PFSK-1 (cell line): ENCODE results near the gene CEMIP2.

ENCODE experiments used
- FOXP2 ChIP-seq: optimal IDR thresholded peaks from 2 replicates; pipeline ENCODE3; 2011; ENCODE audit warnings: borderline replicate concordance, control low read depth, inconsistent platforms; ENCODE audit not compliant: insufficient read depth; ENCODE audit errors: extremely low read length, extremely low read depth
- POLR2AphosphoS5 ChIP-seq: IDR thresholded peaks from 2 replicates; pipeline ENCODE4 v1.6.1; 2012; ENCODE audit warnings: low read depth, mild to moderate bottlenecking, control low read depth, low read length, moderate library complexity
- REST ChIP-seq, 2 experiments: IDR thresholded peaks; 2 replicates each; pipeline versions ENCODE4 v1.6.1 to v1.8.0; 2011 to 2012; ENCODE audit warnings: low read depth in 2 of 2, low read length in 2 of 2, control low read depth in 1 of 2, inconsistent platforms in 1 of 2, mild to moderate bottlenecking in 1 of 2, moderate library complexity in 1 of 2; ENCODE audit not compliant: insufficient read depth in 1 of 2
- SIN3A ChIP-seq: IDR thresholded peaks from 2 replicates; pipeline ENCODE4 v1.6.1; 2012; ENCODE audit warnings: mild to moderate bottlenecking, low read length, moderate library complexity, borderline replicate concordance; ENCODE audit not compliant: insufficient read depth
- TAF1 ChIP-seq: IDR thresholded peaks from 2 replicates; pipeline ENCODE4 v1.6.1; 2012; ENCODE audit warnings: low read length, control low read depth, borderline replicate concordance; ENCODE audit not compliant: insufficient read depth

DNA sequence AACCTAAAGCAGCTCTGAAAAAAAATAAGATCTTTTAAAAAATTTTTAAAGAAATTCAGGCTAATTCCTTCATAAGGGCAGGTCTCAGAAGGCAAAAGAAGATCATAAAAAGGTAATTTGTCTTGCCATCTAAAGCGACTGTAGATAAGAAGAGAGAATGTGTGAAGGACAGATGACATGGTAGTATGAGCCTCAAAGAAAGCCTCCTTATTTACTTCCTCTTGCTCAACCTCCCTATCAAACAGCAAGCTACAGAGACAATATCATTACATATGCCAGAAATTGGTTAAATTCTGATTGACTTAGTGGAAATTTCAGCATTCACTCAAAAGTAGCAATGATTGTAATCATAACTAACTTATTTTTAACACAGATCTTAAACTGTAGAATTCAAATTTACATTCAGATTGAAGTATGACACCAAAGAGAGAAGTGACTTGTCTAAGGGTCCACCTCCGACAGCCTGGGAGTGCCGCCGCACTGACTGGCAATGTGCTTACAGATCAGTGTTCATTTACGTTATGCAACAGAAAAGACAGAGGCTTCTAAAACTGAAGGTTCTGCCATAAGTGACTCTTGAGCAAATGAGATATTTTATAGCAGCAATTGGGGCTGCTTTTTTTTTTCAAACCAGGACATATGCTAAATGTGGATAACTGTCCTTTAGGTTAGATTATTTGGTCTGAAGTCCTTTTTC lies 132.0 kb downstream of the CEMIP2 start:
- TF ChIP-seq POLR2AphosphoS5 (no peak), TAF1 (no peak), SIN3A (no peak), REST (IDR thresholded peaks at IDR 0.05; ENCODE audit: insufficient read depth in 1 of 2, low read depth in 2 of 2, low read length in 2 of 2) (no peak), FOXP2 (no peak)
